ENCODE data around the gene RPS6KA5.

The RPS6KA5 gene

DNA sequence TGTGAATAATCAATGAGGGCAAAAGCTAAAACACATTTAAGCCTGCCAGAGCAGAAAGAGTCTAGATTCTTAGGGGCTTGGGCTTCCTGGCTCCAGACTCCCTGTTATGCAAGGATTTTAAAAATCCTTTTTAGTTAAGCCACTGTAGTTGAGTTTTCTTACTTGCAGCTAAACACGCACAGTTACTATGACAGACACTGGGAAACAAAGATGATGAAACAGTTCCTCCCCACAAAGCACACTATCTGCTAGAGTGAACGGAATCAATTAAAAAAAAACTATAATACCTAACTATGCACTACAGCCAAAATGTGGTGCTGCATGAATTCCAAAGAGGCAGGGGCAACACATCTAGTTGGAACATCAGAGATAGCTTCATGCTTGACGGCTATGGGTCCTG lies 28.2 kb downstream of the RPS6KA5 start:
- no peak overlapping the region for H2BK5ac ChIP-seq (ENCODE audit: low read depth, low read length, poor library complexity)
- no CpG with 5 or more reads among the region's 3 CpGs for WGBS (ENCODE audit: extremely low coverage, insufficient coverage, insufficient read length)
- no peak for DNase-seq

DNA sequence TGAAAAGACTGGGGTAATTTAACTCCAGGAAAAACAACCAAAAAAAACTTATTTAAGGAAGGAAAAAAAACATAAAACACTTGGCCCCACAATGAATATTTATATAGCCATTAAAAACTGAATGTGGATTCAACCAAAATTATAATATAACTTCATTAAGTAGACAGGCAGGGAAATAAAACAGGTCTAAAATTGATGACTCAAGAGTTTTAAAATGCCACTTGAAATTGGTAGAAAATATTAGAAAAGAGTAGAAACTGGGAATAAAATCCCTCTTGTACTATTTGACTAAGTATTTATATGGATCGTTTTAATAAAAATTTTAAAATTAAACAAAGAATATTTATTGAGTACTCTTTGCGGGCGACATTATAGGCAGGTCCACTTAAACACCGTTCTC lies 28.8 kb downstream of the RPS6KA5 start:
- Histone ChIP-seq H3K14ac (ENCODE audit: low read length) (no peak overlapping the region), H2BK5ac (ENCODE audit: low read depth, low read length, poor library complexity) (no peak overlapping the region), H4K91ac (ENCODE audit: low read depth, low read length) (no peak overlapping the region), H4K12ac (ENCODE audit: low read depth, low read length) (no peak overlapping the region), H3K4me2 (ENCODE audit: low read length) (no peak overlapping the region), H4K8ac (ENCODE audit: low read depth, low read length) (no peak overlapping the region), H3K18ac (ENCODE audit: low read length) (no peak overlapping the region), H3K79me2 (ENCODE audit: control insufficient read depth, insufficient read depth, low read length, poor library complexity) (no peaks in the 10 kb centered on the region), H3K9ac (ENCODE audit: low read length) (no peak overlapping the region), H3K4me1 (ENCODE audit: control insufficient read depth in 1 of 2, insufficient read depth in 2 of 2, low read length in 2 of 2) (peaks cover 0 to 3% of the 10 kb centered on the region in 2 experiments), H3K23ac (ENCODE audit: low read length) (no peak overlapping the region), H3K79me1 (ENCODE audit: low read length) (no peaks in the 10 kb centered on the region), H3K9me3 (ENCODE audit: insufficient read depth, low read depth, low read length) (no peaks in the 10 kb centered on the region), H2BK120ac (ENCODE audit: insufficient read depth, low read length, poor library complexity) (no peak overlapping the region), H3K4ac (ENCODE audit: low read depth, low read length) (no peak overlapping the region), H2BK12ac (ENCODE audit: low read length) (no peak overlapping the region), H2AFZ (ENCODE audit: insufficient read depth, low read length, poor library complexity) (no peak overlapping the region), H3K27me3 (ENCODE audit: insufficient read depth, low read length) (no peaks in the 10 kb centered on the region), H2AK5ac (ENCODE audit: low read length) (no peak overlapping the region), H3K27ac (ENCODE audit: low read depth, low read length) (no peak overlapping the region), H3K36me3 (ENCODE audit: control insufficient read depth in 1 of 2, insufficient read depth in 2 of 2, low read length in 2 of 2) (no peaks in the 10 kb centered on the region), H3K4me3 (ENCODE audit: low read depth, low read length) (no peak overlapping the region)
- WGBS (ENCODE audit: extremely low coverage, insufficient coverage, insufficient read length): no CpG with 5 or more reads among the region's 4 CpGs
- DNase-seq: no peak

More for the DNA sequence above, 28.2 kb downstream of the RPS6KA5 start:
- no peak overlapping the region for H3K4ac ChIP-seq (ENCODE audit: low read depth, low read length)
- no peak overlapping the region for H2BK120ac ChIP-seq (ENCODE audit: insufficient read depth, low read length, poor library complexity)
- H3K9ac ChIP-seq (ENCODE audit: low read length): no peak overlapping the region
- peaks cover 0 to 3% of the 10 kb centered on the region in 2 experiments for H3K4me1 ChIP-seq (ENCODE audit: control insufficient read depth in 1 of 2, insufficient read depth in 2 of 2, low read length in 2 of 2)
- H4K8ac ChIP-seq (ENCODE audit: low read depth, low read length): no peak overlapping the region
- H4K12ac ChIP-seq (ENCODE audit: low read depth, low read length): no peak overlapping the region
- H3K4me2 ChIP-seq (ENCODE audit: low read length): no peak overlapping the region
- no peak overlapping the region for H3K27ac ChIP-seq (ENCODE audit: low read depth, low read length)
- no peak overlapping the region for H3K4me3 ChIP-seq (ENCODE audit: low read depth, low read length)
- H3K79me2 ChIP-seq (ENCODE audit: control insufficient read depth, insufficient read depth, low read length, poor library complexity): no peaks in the 10 kb centered on the region
- H3K23ac ChIP-seq (ENCODE audit: low read length): no peak overlapping the region
- H3K18ac ChIP-seq (ENCODE audit: low read length): no peak overlapping the region
- no peak overlapping the region for H2AK5ac ChIP-seq (ENCODE audit: low read length)
- H4K91ac ChIP-seq (ENCODE audit: low read depth, low read length): no peak overlapping the region
- H3K14ac ChIP-seq (ENCODE audit: low read length): no peak overlapping the region
- no peak overlapping the region for H2BK12ac ChIP-seq (ENCODE audit: low read length)
- no peaks in the 10 kb centered on the region for H3K9me3 ChIP-seq (ENCODE audit: insufficient read depth, low read depth, low read length)
- H3K79me1 ChIP-seq (ENCODE audit: low read length): no peaks in the 10 kb centered on the region
- H3K36me3 ChIP-seq (ENCODE audit: control insufficient read depth in 1 of 2, insufficient read depth in 2 of 2, low read length in 2 of 2): no peaks in the 10 kb centered on the region
- no peaks in the 10 kb centered on the region for H3K27me3 ChIP-seq (ENCODE audit: insufficient read depth, low read length)
- H2AFZ ChIP-seq (ENCODE audit: insufficient read depth, low read length, poor library complexity): no peak overlapping the region

DNA sequence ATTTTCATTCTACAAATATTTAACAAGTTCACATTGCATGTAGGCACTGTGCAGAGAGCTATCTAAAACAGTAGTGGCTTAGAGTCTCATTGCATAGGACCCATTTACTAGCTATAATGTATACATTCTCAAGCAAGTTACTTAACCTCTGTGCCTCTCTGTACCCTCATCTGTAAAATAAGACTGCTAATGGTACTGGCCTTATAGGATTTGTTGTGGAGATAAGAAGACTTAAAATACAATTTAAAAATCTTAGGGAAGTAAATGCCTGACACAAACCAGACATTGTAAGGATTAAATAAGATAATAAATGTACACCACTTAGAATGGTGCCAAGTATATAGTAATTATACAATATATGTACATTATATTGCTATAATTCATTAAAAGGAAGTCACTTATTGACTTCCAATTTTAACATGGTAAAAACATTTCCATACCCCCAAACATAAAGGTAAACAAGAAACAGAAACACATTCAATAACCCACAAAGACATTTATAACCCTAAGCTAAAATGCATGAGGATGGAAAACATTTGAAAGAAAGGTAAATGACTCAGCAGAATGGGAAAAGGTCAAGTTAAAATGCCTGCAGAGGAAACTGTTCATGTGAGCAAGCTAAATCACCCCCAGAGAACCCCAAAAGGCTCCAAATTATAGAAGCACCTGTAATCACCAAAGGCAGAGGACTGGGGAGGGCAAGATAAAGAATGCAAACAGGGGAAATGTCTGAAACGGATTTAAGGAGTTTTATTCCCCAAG lies 30.8 kb downstream of the RPS6KA5 start:
- no peak overlapping the region for H4K91ac ChIP-seq (ENCODE audit: low read depth, low read length)
- no peaks in the 10 kb centered on the region for H3K79me2 ChIP-seq (ENCODE audit: control insufficient read depth, insufficient read depth, low read length, poor library complexity)
- H2BK120ac ChIP-seq (ENCODE audit: insufficient read depth, low read length, poor library complexity): no peak overlapping the region
- H3K27ac ChIP-seq (ENCODE audit: low read depth, low read length): no peak overlapping the region
- H3K4me2 ChIP-seq (ENCODE audit: low read length): no peak overlapping the region
- H3K4me1 ChIP-seq (ENCODE audit: control insufficient read depth in 1 of 2, insufficient read depth in 2 of 2, low read length in 2 of 2): peaks cover 0 to 3% of the 10 kb centered on the region in 2 experiments
- no peaks in the 10 kb centered on the region for H3K27me3 ChIP-seq (ENCODE audit: insufficient read depth, low read length)
- H2BK5ac ChIP-seq (ENCODE audit: low read depth, low read length, poor library complexity): no peak overlapping the region
- no peaks in the 10 kb centered on the region for H3K79me1 ChIP-seq (ENCODE audit: low read length)
- no peak overlapping the region for H2BK12ac ChIP-seq (ENCODE audit: low read length)
- WGBS (ENCODE audit: extremely low coverage, insufficient coverage, insufficient read length): no CpG with 5 or more reads among the region's 1 CpG
- no peak overlapping the region for H2AK5ac ChIP-seq (ENCODE audit: low read length)
- no peak overlapping the region for H3K14ac ChIP-seq (ENCODE audit: low read length)
- no peaks in the 10 kb centered on the region for H3K36me3 ChIP-seq (ENCODE audit: control insufficient read depth in 1 of 2, insufficient read depth in 2 of 2, low read length in 2 of 2)
- H2AFZ ChIP-seq (ENCODE audit: insufficient read depth, low read length, poor library complexity): no peak overlapping the region
- no peak overlapping the region for H3K18ac ChIP-seq (ENCODE audit: low read length)
- no peak overlapping the region for H4K8ac ChIP-seq (ENCODE audit: low read depth, low read length)
- DNase-seq: no peak
- H4K12ac ChIP-seq (ENCODE audit: low read depth, low read length): no peak overlapping the region
- H3K4ac ChIP-seq (ENCODE audit: low read depth, low read length): no peak overlapping the region
- H3K9me3 ChIP-seq (ENCODE audit: insufficient read depth, low read depth, low read length): no peaks in the 10 kb centered on the region
- H3K23ac ChIP-seq (ENCODE audit: low read length): no peak overlapping the region
- H3K4me3 ChIP-seq (ENCODE audit: low read depth, low read length): no peak overlapping the region
- no peak overlapping the region for H3K9ac ChIP-seq (ENCODE audit: low read length)

DNA sequence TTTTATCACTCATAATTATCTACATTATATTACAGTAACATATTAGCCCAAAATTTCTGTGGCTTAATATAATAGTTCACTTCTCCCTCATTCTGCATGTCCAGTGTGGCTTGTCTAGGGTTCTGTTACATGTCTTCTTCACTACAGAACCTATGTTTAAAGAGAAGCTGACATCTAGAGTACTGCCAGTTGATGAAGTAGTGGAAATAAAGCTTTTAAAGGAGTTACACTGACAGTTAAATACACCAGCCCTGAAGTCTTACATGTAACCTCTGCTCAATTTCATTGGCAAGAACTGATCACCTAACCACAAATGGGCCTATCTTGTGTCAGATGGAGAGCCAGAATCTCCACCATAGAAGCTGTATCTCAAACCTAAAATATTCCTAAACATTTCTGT lies 32.9 kb downstream of the RPS6KA5 start:
- no peak overlapping the region for H2BK120ac ChIP-seq (ENCODE audit: insufficient read depth, low read length, poor library complexity)
- no peaks in the 10 kb centered on the region for H3K79me2 ChIP-seq (ENCODE audit: control insufficient read depth, insufficient read depth, low read length, poor library complexity)
- H3K9ac ChIP-seq (ENCODE audit: low read length): no peak overlapping the region
- no peak overlapping the region for H2BK5ac ChIP-seq (ENCODE audit: low read depth, low read length, poor library complexity)
- no peak overlapping the region for H3K4me3 ChIP-seq (ENCODE audit: low read depth, low read length)
- H3K4ac ChIP-seq (ENCODE audit: low read depth, low read length): no peak overlapping the region
- H3K36me3 ChIP-seq (ENCODE audit: control insufficient read depth in 1 of 2, insufficient read depth in 2 of 2, low read length in 2 of 2): no peaks in the 10 kb centered on the region
- H2AK5ac ChIP-seq (ENCODE audit: low read length): no peak overlapping the region
- no peaks in the 10 kb centered on the region for H3K9me3 ChIP-seq (ENCODE audit: insufficient read depth, low read depth, low read length)
- H4K8ac ChIP-seq (ENCODE audit: low read depth, low read length): no peak overlapping the region
- peaks cover 0 to 3% of the 10 kb centered on the region in 2 experiments for H3K4me1 ChIP-seq (ENCODE audit: control insufficient read depth in 1 of 2, insufficient read depth in 2 of 2, low read length in 2 of 2)
- H2BK12ac ChIP-seq (ENCODE audit: low read length): no peak overlapping the region
- H3K18ac ChIP-seq (ENCODE audit: low read length): no peak overlapping the region
- H2AFZ ChIP-seq (ENCODE audit: insufficient read depth, low read length, poor library complexity): no peak overlapping the region
- H3K14ac ChIP-seq (ENCODE audit: low read length): no peak overlapping the region
- H3K79me1 ChIP-seq (ENCODE audit: low read length): no peaks in the 10 kb centered on the region
- no peak overlapping the region for H4K12ac ChIP-seq (ENCODE audit: low read depth, low read length)
- H3K27ac ChIP-seq (ENCODE audit: low read depth, low read length): no peak overlapping the region
- no peaks in the 10 kb centered on the region for H3K27me3 ChIP-seq (ENCODE audit: insufficient read depth, low read length)
- no peak overlapping the region for H4K91ac ChIP-seq (ENCODE audit: low read depth, low read length)
- no peak overlapping the region for H3K4me2 ChIP-seq (ENCODE audit: low read length)
- DNase-seq: no peak
- H3K23ac ChIP-seq (ENCODE audit: low read length): no peak overlapping the region
